NCI-H2171 (cell line): ENCODE data around the gene TLE4.

ENCODE experiments used
- DNase-seq: peaks from one replicate; lab custom pipeline; 2025; lab: John Stamatoyannopoulos, UW

The TLE4 gene

DNA sequence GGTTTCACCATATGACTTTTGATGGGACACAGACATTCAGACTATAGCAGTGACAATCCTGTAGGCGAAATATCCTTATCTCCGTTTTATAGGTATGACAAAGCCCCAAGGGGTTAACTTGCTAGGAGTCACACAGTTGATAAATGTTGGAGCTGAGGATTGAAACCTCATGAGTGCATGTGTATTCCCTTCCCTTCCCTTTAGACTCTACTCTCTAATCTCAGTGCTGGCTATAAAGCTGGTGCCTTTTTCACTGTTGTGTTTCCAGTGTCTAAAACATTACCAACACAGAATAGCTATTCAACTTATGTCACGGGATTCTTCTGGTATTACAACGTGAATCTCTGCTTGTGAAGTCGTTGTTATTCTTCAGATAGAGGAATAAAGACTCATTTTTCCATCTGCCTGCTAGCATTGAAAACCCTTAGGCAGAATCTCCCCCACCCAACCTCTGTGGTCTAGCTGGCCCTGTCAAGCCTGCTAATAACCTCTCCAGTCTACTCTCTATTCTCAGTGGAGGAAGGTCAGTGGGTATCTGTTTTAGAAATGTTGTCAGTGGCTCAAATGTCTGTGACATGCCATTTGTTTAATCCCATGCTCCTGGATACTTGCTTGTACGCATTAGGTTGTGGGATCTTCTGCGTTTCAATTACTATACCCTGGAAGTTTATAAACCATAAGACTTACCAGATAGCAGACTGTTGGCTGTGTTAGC is 121.2 kb downstream of the TLE4 start:
- DNase-seq, result no peak

GRCh38 chr9:79693750-79694149 is 122.0 kb downstream of the TLE4 start:
- DNase-seq, result no peak

DNA sequence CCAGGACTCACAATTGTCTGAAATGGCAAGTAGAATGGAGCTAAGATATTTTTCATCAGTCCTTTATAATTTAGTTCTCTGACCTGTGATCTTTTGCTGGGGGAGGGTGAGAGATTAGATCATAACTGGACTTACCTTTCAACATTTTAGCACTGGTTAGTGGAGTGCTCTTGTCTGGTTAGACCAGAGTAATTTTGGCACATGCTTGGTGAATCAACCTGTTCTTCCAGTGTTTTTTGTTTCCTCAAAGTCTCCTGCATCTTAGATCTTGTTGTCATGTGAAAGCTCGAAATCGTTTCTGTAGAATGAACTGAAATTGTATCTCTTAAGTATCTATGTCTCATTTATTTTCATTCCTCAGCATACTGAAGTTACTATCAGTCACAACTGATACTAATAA is 122.4 kb downstream of the TLE4 start:
- no peak for DNase-seq

- DNase-seq, result no peak
Observed at GRCh38 chr9:79694676-79695400, 123.1 kb downstream of the TLE4 start.

- no peak for DNase-seq
Observed at GRCh38 chr9:79695531-79696175, 123.9 kb downstream of the TLE4 start.

GRCh38 chr9:79698967-79699366 is 127.2 kb downstream of the TLE4 start:
- no peak for DNase-seq

DNA sequence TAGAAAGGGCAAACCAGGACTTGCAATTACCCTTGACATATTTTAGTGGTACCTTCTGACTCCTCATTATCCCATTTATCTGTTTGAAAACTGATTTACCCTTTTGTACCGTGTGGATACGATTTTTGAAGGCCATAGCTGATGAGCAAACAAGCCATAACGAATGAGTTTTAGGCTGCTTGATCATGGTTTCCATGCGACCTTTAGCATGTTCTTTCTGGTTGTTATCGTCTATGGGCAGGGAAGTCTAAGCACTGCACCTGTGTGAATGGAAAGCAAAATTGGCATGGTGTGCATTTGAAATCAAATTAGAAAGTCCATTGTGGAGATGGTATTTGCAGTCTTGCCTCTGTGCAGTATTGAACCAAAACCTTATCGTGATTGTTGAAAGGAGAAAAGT is 127.7 kb downstream of the TLE4 start:
- no peak for DNase-seq

- no peak for DNase-seq
Observed at GRCh38 chr9:79700607-79701360, 129.0 kb downstream of the TLE4 start.

DNA sequence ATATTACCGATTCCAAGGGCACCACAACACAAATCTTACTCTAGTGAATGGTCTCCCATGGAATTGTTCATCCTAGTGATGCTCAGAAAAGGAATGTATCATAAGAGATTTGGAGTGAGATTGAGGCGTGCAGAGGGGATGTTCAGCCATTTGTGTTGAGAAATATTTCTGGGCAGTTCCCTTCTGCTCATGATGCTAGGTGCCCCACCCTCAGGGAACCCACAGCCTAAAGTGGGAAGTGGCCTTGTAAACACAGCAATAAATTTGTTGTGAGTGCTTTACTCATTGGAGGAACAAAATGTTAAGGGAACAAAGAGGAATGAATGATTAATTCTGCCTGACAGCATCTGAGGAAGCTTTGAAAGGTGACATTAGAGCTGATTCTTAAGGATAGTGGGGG is 129.9 kb downstream of the TLE4 start:
- DNase-seq, result no peak

- DNase-seq, result no peak
Observed at GRCh38 chr9:79705704-79706103, 133.9 kb downstream of the TLE4 start.

DNA sequence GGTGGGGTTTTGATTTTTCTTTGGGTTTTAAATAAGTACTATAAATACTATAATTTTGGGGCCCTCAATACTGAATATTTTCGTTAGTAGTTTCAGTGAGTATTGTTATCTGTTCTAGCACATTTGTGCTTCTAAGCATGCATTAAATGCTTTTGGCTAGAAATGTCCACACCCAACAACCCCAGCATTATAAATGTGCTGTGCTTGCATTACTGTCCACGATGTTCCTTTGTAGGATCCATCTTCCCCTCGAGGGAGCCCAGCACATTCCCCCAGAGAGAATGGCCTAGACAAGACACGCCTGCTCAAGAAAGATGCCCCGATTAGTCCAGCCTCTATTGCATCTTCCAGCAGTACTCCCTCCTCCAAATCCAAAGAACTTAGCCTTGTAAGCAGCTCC is 134.7 kb downstream of the TLE4 start:
- DNase-seq, result no peak

- DNase-seq, result no peak
Observed at GRCh38 chr9:79707589-79707988, 135.8 kb downstream of the TLE4 start.

- no peak for DNase-seq
Observed at GRCh38 chr9:79708541-79708940, 136.8 kb downstream of the TLE4 start.

DNA sequence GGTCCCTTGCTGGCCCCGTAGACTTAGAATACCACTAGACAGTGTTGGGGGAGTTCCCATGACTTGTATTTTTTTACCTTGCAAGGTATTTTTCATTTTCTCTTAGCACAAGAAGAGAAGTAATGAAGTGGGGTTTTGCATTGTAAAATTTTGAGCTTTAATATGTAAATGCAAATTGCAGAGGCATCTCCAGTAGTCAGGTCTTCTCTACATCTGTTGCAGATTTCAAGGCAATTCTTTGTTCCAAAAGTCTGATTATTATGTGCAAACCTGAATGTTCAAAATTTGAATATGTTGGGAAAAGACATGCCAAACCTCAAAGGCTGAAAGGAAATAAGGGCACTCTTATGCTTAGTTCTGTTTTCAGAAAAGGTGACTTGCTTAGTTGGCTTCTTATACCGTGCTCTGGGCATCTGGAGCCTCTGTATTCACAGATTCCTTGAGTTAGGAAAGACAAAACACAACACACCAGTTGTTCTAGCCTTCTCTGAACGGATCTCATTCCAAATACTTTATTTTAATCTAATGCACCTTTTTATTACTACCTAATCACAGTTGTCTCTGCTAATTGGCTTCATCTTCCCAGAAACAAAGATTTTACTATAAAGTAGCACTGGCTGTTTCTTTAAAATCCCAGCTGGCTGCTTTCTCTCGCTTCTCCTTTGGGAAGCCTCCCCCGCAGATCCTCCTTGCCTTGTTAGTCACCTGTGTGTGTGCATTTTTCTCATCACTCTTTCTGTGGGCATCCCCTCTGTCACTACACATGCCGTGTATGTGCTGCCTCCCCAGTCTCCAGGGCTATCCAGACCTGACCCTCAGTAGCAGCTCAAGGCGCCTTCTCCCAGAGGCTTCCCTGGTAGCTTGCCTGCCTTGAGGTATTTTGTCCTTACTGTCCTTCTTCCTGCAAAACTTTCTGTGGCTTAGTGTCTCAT is 138.2 kb downstream of the TLE4 start:
- no peak for DNase-seq

GRCh38 chr9:79711874-79712273 is 140.1 kb downstream of the TLE4 start:
- no peak for DNase-seq

GRCh38 chr9:79719021-79719420 is 147.3 kb downstream of the TLE4 start:
- no peak for DNase-seq

- no peak for DNase-seq
Observed at GRCh38 chr9:79719989-79720388, 148.2 kb downstream of the TLE4 start.

DNA sequence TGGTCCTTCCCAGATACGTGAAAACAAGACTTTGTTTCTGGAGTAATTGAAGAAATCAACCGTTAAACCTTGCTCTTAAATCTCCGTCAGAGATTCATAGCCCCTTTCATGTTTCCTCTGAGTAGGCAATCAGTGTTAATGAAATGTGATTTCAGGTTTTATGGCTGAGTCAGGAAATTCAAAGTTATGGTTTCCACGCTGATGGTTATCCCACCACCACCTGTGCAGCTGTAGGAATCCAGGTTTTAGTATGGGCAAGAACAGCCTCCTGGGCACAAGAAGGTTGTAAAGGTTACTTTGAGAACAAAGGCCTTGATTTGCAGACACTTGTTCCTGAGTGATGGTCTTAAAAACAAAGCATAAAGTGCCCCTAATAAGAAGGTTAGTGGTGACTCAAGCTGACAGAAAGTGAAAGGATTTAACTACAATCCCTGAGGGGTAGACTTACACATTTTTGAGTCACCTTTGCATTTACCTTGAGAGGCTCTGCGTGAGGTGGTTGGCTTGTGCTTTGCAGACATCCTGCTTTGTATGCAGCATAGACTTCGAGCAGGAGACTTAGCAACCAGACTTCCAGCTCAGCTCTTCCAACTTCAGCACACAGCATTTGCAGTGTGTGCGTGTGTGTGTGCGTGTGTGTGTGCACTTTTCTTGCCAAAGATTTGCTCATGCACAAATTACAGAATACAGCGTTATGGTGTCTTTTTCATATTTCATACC is 159.6 kb downstream of the TLE4 start:
- no peak for DNase-seq

GRCh38 chr9:79735023-79735779 is 163.4 kb downstream of the TLE4 start:
- DNase-seq, result no peak

- no peak for DNase-seq
Observed at GRCh38 chr9:79736051-79736450, 164.3 kb downstream of the TLE4 start.
